GM13977 (cell line): ENCODE measurements around the gene ZNF148.

Experiments used
- DNase-seq: peaks from one replicate; pipeline ENCODE4 v3.0.0; 2012; ENCODE audit warnings: low spot score
- in situ Hi-C: fragments of 300-500 bp; cut with MboI; formaldehyde crosslinking; loops from one replicate; pipeline ENCODE4 v1.12.0; 2022; ENCODE audit warnings: low sequenced_read_pairs, low pct_unique_long_range_greater_than_20kb, mixed read lengths, inconsistent platforms; ENCODE audit not compliant: unreplicated experiment
- TF ChIP-seq, protein P1 (sequence below): IDR thresholded peaks from 2 replicates; pipeline ENCODE4 v1.5.1; 2012; ENCODE audit warnings: mild to moderate bottlenecking, control low read depth; ENCODE audit not compliant: insufficient read depth; ENCODE audit errors: extremely low read depth, missing control alignments

The ZNF148 gene

DNA sequence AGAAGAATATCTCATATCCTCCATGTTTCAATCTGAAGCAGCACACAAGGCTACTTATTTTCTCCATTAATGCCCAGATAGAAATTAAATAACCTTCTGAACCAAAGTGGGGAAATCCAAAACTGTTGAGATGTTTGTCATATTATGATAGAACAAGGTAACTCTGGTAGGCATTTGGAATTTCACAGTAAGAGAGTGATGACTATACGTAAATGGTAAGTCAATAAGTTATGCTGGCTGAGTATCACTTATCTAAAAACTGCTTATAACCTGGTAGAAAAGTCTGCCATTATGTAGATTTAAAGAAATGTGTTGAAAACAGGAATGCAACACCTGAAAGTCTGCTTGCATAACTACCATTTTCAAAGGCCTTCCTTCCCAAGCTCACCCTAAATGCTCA, 145.4 kb downstream of the ZNF148 start:
- DNase-seq, result no peak
- TF ChIP-seq, protein P1, sequence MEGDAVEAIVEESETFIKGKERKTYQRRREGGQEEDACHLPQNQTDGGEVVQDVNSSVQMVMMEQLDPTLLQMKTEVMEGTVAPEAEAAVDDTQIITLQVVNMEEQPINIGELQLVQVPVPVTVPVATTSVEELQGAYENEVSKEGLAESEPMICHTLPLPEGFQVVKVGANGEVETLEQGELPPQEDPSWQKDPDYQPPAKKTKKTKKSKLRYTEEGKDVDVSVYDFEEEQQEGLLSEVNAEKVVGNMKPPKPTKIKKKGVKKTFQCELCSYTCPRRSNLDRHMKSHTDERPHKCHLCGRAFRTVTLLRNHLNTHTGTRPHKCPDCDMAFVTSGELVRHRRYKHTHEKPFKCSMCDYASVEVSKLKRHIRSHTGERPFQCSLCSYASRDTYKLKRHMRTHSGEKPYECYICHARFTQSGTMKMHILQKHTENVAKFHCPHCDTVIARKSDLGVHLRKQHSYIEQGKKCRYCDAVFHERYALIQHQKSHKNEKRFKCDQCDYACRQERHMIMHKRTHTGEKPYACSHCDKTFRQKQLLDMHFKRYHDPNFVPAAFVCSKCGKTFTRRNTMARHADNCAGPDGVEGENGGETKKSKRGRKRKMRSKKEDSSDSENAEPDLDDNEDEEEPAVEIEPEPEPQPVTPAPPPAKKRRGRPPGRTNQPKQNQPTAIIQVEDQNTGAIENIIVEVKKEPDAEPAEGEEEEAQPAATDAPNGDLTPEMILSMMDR, result no peak
- in situ Hi-C loops, result no loop called here

DNA sequence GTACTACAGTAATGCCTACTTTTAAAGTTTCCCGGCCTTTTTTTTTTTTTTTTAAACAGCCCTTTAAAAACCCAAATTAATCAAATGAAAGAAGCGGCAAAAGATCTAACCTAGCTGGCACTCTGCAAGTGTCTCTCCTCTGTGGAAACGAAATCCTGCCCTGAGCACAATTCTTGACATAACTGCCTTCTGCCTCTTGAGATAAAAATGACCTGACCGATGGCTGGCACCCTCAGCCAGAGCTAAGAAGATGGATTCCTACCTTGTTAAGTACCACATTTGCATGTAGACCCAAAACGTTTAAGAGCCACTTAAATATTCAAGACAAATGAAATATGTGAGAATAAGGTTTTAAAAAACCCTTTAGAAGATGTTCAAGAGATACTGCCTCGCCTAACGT, 146.0 kb downstream of the ZNF148 start:
- TF ChIP-seq, protein P1, result no peak
- no peak for DNase-seq
- in situ Hi-C loops, result no loop called here

DNA sequence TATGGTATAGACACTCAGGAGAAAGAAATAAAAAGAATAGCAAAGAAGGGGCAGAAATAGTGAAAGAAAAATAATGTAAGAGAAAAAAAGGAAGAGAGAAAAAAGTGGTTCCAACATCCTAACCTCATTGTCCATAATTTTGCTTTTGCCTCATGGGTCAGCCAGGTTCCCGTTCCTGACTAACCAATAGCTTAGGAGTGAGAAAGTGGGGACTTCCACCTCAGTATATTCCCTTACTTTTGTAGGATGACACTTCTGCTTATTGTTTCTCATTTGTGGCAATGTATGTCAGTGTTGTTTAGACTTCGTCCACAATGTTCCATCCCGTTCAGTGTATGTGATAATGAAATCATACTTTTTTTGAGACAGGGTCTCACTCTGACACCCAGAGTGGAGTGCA, 153.3 kb downstream of the ZNF148 start:
- no peak for DNase-seq
- TF ChIP-seq, protein P1, result no peak
- in situ Hi-C loops, result no loop called here

DNA sequence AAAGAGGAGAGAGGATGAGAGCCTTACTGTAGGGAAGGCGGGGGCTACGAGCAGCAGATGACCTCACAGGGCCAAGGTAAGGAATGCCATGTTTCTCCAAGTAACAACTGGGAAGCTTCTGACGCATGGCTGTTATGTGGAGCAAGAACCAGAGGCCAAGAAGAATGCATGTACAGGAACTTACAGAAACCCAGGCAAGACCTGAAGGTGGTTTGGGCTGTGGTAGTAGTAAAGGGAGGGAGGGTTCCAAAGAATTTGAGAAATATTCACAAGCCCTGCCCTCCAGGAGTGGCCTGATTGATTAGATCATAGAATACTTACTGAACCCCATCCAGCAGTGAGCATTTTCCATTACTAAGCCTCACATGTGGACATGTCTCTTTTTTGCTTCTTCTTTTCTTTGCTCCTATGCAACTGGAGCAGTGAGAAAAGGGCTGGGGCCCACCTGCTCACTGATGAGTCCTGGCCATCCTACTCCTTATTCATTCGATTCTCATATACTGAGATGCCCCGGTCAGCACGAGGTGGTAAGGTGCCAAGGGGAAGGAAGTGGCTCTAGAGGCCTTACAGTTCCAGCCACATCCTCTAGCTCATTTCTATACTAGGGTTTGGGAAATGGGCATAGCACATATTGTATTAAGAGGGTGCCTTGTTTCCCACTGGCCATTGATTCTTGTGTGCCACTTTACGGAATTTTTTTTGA, 154.2 kb downstream of the ZNF148 start:
- TF ChIP-seq, protein P1, result no peak
- in situ Hi-C loops, result no loop called here
- no peak for DNase-seq

DNA sequence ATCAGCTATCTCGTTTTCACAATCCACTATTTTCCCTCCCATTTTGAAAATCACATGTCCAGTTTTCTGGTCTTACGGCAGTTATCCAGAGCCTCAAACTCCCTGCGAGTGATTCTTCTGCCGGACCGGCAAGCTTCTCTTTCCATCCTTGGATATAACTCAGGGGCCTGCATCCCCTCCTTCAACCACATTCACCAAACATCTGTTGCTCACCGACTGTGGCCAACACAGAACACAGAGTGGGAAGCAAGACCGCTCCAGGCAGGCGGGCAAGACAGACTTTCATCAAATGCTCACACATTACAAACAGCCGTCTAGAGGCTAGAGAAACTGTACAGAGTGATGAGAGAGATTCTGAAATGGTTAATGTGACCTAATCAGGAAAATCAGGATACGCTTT, 154.9 kb downstream of the ZNF148 start:
- DNase-seq, result no peak
- TF ChIP-seq, protein P1, result no peak
- in situ Hi-C loops, result no loop called here

DNA sequence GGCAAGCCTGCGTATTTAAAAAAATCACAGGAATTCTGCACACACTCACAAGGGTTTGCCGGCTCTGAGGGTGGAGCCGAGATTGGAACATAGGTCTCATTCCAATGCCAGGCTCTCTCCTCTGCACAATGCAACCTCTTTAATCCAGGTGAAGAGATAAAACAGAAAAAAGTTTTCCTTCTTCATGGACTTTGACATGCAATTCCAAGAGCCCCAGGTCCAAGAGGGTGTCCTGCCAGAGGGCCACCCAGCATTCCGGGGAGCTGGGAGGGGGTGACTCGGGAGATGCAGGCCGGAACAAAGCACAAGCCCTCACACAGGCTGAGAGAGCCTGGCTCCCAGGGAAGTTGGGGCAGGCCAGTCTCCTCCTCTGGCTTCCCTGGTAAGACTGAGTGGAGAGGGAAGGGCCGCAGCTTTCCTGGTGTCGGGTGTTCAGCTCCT, 155.8 kb downstream of the ZNF148 start:
- TF ChIP-seq, protein P1, result no peak
- no peak for DNase-seq
- in situ Hi-C loops, result no loop called here
